ENCODE data around the gene TMEM179B. TPM values are rescaled to one million over a fixed set of nuclear protein-coding genes. Genes with fewer than 3 reads are reported as not detected.
"Not testable (repeated sequence)": the region's sequence is repeated elsewhere in the genome, so short reads cannot be mapped to it uniquely, and the experiment has no call there.

TMEM179B gene
- total RNA-seq, 4 donors from 2014 or later, result 62.9 to 82.6 (median 81.0) TPM

DNA sequence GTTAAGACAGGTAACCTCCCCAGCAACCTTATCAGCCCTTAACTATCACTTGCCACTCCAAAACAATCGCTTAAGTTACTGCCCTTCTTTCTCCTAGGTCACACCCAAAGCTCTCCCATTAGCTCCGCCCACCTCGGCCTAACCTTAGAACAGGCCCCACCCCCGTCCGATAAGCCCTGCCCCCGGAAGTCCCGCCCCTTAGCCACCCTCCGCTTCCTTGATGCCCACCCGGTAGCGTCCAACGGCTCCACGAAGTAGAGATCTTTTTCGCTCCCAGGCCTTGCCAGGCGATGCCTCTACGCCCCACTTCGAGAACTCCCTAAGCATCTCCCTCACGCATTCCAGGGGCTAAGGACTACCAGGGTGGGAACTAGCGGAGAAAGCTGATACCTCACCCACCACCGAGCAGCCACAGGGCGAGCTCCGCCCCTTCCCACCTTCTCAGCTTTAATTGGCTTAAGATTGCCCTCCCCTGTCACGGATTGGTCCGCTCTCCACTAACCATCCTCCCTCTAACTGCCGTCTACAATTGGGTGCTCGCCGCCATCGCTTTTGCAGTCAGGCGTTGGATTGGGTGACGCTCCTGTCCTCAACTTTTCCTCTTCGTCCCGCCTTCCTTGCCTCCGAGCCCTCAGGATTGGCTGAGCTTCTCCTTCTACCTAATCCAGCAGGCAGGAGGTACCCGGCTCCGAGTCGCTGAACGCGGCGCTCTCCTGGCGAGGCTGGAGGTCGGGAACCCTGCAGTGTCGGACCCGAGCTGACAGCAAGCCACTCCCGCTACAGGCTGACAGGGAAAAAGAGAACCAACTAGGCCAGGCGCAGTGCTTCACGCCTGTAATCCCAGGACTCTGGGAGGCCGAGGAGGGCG is 33.2 kb upstream of the TMEM179B start, which contains the start of gene ZBTB3:
Gene ZBTB3, minus strand, starts transcription at position 425 of the 868 bp plus-strand sequence. CDS start 496 bp downstream, outside the sequence.
- peak within 1 kb of the TSS; percentile 56 for H3K4me3 ChIP-seq (ENCODE audit: low read depth, poor library complexity, severe bottlenecking)
- DNase-seq (ENCODE audit: low spot score in 2 of 2), result peak; percentile 99
- TF ChIP-seq, protein P1, sequence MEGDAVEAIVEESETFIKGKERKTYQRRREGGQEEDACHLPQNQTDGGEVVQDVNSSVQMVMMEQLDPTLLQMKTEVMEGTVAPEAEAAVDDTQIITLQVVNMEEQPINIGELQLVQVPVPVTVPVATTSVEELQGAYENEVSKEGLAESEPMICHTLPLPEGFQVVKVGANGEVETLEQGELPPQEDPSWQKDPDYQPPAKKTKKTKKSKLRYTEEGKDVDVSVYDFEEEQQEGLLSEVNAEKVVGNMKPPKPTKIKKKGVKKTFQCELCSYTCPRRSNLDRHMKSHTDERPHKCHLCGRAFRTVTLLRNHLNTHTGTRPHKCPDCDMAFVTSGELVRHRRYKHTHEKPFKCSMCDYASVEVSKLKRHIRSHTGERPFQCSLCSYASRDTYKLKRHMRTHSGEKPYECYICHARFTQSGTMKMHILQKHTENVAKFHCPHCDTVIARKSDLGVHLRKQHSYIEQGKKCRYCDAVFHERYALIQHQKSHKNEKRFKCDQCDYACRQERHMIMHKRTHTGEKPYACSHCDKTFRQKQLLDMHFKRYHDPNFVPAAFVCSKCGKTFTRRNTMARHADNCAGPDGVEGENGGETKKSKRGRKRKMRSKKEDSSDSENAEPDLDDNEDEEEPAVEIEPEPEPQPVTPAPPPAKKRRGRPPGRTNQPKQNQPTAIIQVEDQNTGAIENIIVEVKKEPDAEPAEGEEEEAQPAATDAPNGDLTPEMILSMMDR (IDR thresholded peaks at IDR 0.05), result no peak
- TF ChIP-seq POLR2A (IDR thresholded peaks at IDR 0.05), result peak in 1 of 2 donors; percentile 62
- intact Hi-C loops (cut with DNase I; ENCODE audit: low total_unique reads), result no loop called here
- WGBS, 2 donors, result 0 to 1% methylated on average over 47 of the region's 47 CpGs

DNA sequence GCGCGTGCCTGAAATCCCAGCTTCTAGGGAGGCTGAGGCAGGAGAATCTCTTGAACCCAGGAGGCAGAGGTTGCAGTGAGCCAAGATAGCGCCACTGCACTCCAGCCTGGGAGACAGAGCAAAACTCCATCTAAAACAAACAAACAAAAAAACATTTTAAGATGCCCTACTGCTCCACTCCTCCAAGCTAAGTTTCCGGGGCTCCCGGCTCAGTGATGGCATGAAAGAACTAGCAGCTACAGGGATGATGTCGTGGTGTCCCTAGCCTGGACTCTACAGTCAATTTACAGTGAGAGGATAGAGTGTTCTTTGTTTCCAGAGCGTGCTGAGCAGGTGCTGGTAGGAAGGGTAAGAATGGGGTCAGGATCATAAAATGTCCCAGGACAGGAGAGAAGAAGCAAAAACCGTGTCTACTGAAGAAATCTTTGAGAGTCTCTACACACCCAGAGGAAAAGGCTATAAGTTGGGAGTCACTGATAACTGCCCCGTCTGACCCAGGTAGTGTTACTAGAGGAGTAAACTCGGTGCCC is 32.1 kb upstream of the TMEM179B start:
- WGBS, 2 donors, result 77 to 82% methylated on average over 10 of the region's 10 CpGs

DNA sequence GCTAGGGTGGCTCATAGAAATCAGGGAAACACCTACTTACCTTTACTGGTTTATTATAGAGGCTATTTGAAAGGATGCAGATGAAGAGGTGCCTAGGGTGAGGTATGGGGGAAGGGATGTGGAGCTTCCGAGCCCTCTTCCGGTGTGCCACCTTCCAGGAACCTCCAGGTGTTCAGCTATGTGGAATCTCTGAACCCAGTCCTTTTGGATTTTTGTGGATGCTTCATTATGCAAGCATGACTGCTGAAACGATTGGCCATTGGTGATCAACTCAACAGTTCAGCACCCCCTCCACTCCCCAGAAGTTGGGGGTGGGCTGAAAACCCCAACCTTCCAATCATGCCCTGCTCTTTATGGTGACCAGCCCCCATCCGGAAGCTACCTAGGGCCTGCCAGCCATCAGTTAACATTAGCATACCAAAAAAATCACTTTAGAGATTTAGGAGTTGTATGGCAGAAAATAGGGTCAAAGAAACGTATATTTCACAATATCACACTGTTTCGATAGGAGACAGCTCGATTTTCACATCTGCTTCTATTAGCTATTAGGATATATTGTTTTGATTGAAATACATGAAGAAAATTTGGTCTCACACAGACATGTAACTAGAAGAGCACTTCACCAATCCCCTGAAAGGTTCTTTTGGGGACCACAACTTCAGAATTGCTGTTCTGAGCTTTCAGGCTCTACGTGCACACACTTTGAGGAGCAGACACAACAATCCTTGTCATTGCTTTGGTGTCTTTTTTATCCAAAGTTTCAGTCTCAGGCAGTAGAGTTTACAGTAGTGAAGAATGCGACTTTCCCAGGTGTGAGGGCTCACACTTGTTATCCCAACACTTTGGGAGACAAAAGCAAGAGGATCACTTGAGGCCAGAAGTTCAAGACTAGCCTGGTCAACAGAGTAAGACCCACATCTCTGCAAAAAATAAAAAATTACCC is 29.1 kb upstream of the TMEM179B start:
- no peak for TF ChIP-seq POLR2A (IDR thresholded peaks at IDR 0.05)
- TF ChIP-seq, protein P1 (IDR thresholded peaks at IDR 0.05), result no peak
- DNase-seq (ENCODE audit: low spot score in 2 of 2), result no peak
- intact Hi-C loops (cut with DNase I; ENCODE audit: low total_unique reads), result no loop called here
- H3K4me3 ChIP-seq (ENCODE audit: low read depth, poor library complexity, severe bottlenecking), result no peak overlapping the region
- WGBS, 2 donors, result 61 to 65% methylated on average over 9 of the region's 9 CpGs

More for the DNA sequence above, 32.1 kb upstream of the TMEM179B start:
- no peak for DNase-seq (ENCODE audit: low spot score in 2 of 2)
- no peak overlapping the region for H3K4me3 ChIP-seq (ENCODE audit: low read depth, poor library complexity, severe bottlenecking)
- TF ChIP-seq, protein P1 (IDR thresholded peaks at IDR 0.05), result no peak
- no peak for TF ChIP-seq POLR2A (IDR thresholded peaks at IDR 0.05)
- intact Hi-C loops (cut with DNase I; ENCODE audit: low total_unique reads), result no loop called here

DNA sequence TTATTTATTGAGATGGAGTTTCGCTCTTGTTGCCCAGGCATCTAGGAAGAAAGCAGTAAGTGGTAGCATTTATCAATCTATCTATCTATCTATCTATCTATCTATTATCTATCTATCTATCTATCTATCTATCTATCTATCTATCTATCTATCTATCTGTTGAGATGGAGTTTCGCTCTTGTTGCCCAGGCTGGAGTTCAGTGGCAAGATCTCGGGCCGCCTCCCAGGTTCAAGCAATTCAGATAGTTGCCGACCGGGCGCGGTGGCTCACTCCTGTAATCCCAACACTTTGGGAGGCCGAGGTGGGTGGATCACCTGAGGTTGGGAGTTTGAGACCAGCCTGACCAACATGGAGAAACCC is 26.4 kb upstream of the TMEM179B start:
- intact Hi-C loops (cut with DNase I; ENCODE audit: low total_unique reads); H3K4me3 ChIP-seq (ENCODE audit: low read depth, poor library complexity, severe bottlenecking); DNase-seq (ENCODE audit: low spot score in 2 of 2): not testable (repeated sequence)
- WGBS, 2 donors, result 28 to 31% methylated on average over 9 of the region's 9 CpGs

DNA sequence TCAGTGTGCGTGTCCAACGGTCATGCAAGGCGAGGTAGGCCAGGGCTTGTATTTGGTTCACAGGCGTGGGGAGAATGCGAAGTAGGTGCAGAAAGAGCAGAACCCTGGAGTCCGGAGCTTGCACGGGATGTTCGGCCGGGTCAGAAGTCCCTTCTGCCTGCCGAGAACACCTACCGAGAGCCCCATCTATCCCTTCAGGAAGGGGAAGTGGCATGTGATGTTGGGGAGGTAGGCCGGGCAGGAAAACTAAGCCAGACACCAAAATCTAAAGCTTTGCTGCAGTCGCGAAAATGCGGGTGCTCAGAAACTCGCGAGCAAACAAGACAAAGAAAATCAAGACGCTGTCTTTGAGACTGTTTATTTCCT is 16.4 kb upstream of the TMEM179B start:
- DNase-seq (ENCODE audit: low spot score in 2 of 2), result peak in 1 of 2 donors; percentile 33
- intact Hi-C loops (cut with DNase I; ENCODE audit: low total_unique reads), result no loop called here
- 0 to 1% methylated on average over 18 of the region's 18 CpGs for WGBS, 2 donors
- TF ChIP-seq POLR2A (IDR thresholded peaks at IDR 0.05), result no peak
- TF ChIP-seq, protein P1 (IDR thresholded peaks at IDR 0.05), result no peak
- peak overlapping the region; percentile 37 for H3K4me3 ChIP-seq (ENCODE audit: low read depth, poor library complexity, severe bottlenecking)

All from lower leg skin (tissue), 4 donors.